Duodenal mucosa (tissue), 2 donors: ENCODE measurements around the gene CIAO3.

Experiments used
- H3K27ac ChIP-seq: one replicate; pipeline ENCODE4 v1.7.0; 2013; ENCODE audit warnings: low read depth, low read length
- H3K27me3 ChIP-seq, 2 donors: one replicate each; pipeline ENCODE4 v1.7.0; 2013; ENCODE audit warnings: low read length in 2 of 2, control low read depth in 1 of 2; ENCODE audit not compliant: insufficient read depth in 2 of 2, control insufficient read depth in 1 of 2
- H3K36me3 ChIP-seq, 2 donors: one replicate each; pipeline ENCODE4 v1.7.0; 2013; ENCODE audit warnings: low read length in 2 of 2, control low read depth in 1 of 2; ENCODE audit not compliant: insufficient read depth in 2 of 2, control insufficient read depth in 1 of 2
- H3K4me1 ChIP-seq, 2 donors: one replicate each; pipeline ENCODE4 v1.7.0; 2013; ENCODE audit warnings: low read length in 2 of 2, control low read depth in 1 of 2; ENCODE audit not compliant: insufficient read depth in 2 of 2, control insufficient read depth in 1 of 2
- H3K4me3 ChIP-seq, 2 donors: one replicate each; pipeline ENCODE4 v1.7.0; 2013; ENCODE audit warnings: low read length in 2 of 2, low read depth in 1 of 2
- H3K9ac ChIP-seq, 2 donors: one replicate each; pipeline ENCODE4 v1.7.0; 2013; ENCODE audit warnings: low read length in 2 of 2, low read depth in 1 of 2
- H3K9me3 ChIP-seq, 2 donors: one replicate each; pipeline ENCODE4 v1.7.0; 2013; ENCODE audit warnings: low read length in 2 of 2, control low read depth in 1 of 2; ENCODE audit not compliant: control insufficient read depth in 1 of 2

CIAO3 gene

DNA sequence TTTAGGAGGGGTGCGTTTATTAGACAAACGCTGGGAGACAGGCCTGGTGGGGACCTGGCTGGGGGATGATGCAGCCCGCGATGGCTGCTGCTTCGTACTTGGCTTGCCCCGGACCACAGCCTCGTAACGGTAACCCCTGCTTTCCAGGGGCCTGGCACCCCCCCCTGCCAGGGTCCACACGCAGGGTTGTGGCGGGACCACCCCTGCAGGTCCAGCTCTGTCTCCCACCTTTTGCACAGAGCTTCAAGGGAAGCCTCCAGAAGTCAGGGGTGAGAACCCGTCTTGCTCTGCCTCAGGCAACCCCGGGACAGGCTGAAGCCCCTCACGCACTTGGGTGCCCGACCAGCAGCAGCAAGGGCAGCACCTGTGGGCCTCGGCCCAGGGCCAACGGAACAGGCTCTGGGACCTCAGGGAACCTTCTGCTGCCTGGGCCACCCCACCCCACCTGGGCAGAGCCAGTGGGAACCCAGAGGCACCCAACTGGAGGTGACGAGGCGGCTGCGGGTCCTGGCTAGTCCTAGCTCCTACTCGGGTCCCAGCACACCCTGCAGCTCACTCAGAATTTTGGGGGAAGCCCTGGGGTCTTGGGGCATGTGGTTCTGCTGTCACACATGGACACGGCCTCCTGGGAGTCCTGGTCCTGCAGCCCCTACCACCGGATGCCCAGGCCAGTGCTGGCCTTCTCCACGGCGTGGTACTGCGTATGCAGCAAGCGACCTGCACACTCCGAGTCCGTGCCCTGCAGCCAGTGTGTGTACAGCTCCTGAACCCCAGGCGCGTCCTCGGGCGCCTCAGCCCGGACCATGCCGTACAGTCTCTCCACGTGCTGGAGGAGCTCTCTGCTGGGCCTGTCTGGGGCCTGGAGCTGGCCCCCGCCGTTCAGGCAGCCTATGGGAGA, 10.8 kb downstream of the CIAO3 start:
- peaks cover 15 to 19% of the 10 kb centered on the region in 2 donors for H3K27me3 ChIP-seq
- no peak overlapping the region for H3K4me3 ChIP-seq
- H3K9ac ChIP-seq, result no peak overlapping the region
- peaks cover 20 to 25% of the 10 kb centered on the region in 2 donors for H3K36me3 ChIP-seq
- H3K9me3 ChIP-seq, result no peaks in the 10 kb centered on the region
- H3K4me1 ChIP-seq, result peaks cover 0 to 18% of the 10 kb centered on the region in 2 donors
- no peak overlapping the region for H3K27ac ChIP-seq

DNA sequence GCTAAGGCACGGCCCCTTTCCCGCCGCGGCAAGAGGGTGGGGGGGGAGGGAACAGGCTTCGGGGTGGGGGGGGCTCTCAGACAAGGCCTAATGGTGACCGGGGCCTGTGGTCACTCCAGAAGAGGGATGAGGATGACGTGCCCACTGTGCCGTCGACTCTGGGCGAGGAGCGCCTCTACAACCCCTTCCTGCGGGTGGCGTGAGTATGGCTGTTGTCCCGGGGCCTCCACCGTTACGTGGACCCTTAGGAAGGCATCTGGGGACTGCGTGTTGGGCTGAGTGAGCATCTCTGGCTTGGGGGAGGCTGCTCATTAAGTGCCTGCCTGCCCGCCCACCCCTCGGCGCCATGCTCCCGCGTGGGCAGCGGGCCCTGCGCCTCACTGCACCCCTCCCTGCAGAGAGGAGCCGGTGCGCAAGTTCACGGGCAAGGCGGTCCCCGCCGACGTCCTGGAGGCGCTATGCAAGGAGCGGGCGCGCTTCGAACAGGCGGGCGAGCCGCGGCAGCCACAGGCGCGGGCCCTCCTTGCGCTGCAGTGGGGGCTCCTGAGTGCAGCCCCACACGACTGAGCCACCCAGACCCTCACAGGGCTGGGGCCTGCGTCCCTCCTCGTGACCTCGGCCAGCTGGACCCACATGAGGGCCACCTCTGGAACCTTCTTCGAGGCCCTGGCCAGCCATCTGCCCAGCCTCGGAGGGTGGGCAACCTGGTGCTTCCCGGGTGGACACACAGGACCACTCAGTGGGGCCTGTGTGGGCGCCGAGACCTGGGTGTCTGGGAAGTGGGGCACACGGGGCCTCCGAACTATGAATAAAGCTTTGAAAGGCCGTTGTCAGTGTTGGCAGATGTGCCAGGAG, 11.7 kb downstream of the CIAO3 start:
- no peaks in the 10 kb centered on the region for H3K9me3 ChIP-seq
- H3K27ac ChIP-seq, result no peak overlapping the region
- H3K4me3 ChIP-seq, result no peak overlapping the region
- peaks cover 15 to 22% of the 10 kb centered on the region in 2 donors for H3K27me3 ChIP-seq
- peaks cover 0 to 18% of the 10 kb centered on the region in 2 donors for H3K4me1 ChIP-seq
- peaks cover 12 to 16% of the 10 kb centered on the region in 2 donors for H3K36me3 ChIP-seq
- H3K9ac ChIP-seq, result no peak overlapping the region

DNA sequence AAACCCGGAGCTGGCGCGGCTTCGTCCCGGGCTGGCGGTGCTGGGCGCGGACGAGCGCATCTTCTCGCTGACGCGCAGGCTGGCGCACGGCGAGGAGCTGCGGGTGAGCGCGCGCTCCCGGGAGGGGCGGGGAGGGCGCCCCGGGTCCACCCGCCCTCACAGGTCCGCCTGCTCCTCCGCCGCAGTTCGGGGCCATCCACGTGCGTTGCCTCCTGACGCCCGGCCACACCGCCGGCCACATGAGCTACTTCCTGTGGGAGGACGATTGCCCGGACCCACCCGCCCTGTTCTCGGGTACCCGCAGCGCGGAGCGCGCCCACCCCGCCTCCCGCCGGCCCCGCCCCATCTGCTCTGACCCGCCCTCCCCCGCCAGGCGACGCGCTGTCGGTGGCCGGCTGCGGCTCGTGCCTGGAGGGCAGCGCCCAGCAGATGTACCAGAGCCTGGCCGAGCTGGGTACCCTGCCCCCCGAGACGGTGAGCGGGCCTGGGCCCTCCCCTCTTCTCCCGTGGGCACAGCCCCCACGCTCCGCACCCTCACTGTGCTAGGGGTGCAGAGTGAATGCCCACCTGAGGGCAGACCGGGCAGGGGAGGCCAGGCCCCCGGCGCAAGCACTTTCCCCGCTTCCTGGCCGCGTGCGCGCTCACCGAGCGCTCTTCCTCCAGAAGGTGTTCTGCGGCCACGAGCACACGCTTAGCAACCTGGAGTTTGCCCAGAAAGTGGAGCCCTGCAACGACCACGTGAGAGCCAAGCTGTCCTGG, 12.5 kb downstream of the CIAO3 start:
- Histone ChIP-seq H3K27me3 (peaks cover 15 to 22% of the 10 kb centered on the region in 2 donors), H3K36me3 (peaks cover 9% of the 10 kb centered on the region in 2 donors), H3K4me3 (peak overlapping the region; percentile 29 to 54), H3K27ac (no peak overlapping the region), H3K9me3 (no peaks in the 10 kb centered on the region), H3K9ac (no peak overlapping the region), H3K4me1 (peaks cover 0 to 18% of the 10 kb centered on the region in 2 donors)

DNA sequence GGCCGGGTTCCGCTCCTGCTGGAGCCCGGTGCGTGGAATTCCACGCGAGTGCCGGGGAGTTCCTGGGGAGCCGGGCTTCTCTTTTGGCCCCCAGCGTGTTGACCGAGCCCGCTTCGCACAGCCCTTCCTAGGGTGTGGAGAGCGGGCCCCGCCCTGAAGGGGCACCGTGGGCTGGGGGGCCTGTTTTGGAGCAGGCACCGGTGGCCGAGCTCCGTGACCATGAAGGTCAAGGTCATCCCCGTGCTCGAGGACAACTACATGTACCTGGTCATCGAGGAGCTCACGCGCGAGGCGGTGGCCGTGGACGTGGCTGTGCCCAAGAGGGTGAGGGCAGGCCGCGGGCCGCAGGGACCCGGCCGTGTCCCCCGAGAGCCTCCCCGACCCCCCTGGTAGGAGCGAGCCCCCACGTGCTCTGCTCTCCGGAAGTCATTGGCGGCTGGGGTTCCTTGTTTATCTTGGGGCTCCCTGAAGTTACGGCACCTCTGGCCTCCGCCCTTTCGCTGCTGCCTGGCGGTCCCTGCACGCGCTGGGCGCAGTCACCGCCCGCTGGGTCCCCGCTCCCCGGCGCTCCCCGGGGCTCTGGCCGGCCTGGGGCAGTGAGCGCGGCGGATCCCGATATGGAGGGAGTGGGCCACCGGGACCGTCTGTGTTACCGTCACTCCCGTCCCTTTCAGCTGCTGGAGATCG, 13.4 kb downstream of the CIAO3 start:
- H3K9ac ChIP-seq, result peak overlapping the region in 1 of 2 donors; percentile 18
- peaks cover 0 to 18% of the 10 kb centered on the region in 2 donors for H3K4me1 ChIP-seq
- peaks cover 4 to 6% of the 10 kb centered on the region in 2 donors for H3K36me3 ChIP-seq
- no peak overlapping the region for H3K27ac ChIP-seq
- peak overlapping the region; percentile 59 to 61 for H3K4me3 ChIP-seq
- H3K9me3 ChIP-seq, result no peaks in the 10 kb centered on the region
- H3K27me3 ChIP-seq, result peaks cover 15 to 22% of the 10 kb centered on the region in 2 donors

DNA sequence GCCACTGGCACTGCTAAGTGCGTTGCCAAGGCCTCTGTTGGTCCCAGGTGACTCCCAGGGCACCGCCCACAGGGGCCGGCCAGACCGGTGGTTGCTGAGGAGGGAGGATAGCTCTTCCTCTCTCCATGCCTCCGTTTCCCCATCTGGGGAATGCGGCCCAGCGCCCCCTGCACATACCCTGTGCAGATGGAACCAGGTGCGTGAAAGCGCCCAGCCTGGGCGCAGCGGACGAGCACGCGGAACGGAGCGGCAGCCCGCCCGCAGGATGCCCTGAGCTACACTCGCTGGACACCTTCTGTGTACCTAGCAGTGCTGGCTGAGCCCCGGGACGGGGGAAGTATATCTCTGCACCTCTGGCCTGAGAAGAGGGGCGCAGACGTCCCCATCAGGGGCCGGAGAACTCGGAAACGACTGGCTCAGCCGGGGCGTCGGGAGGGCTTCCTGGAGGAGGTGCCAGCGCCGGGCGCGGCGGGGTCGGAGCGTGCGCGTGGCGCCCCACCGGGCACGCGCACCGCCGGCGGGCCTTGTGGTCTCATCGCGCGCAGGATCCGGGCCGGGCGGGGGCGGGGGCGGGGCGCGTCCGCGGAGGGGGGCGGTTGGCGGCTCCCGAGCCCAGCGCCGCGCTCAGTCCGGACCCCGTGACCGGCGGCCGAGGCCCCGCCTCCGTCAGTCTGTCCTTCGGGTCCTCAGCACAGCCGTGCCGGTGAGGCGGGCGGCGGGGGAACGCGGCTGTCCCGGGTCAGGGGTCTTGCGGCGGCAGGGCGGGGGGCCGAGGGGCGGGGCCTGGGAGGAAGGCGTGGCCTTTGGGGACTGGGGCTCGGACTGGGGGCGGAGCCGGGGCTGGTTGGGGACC, 14.1 kb downstream of the CIAO3 start, which contains the start of the genes CCDC78 and HAGHL:
CCDC78 (minus strand) TSS at position 6 of the 853 bp plus-strand sequence. CDS start 76 bp downstream, outside the sequence.
HAGHL (plus strand) TSS at position 669 of the 853 bp plus-strand sequence. CDS start 404 bp downstream, outside the sequence.
- Histone ChIP-seq H3K4me1 (peaks cover 0 to 22% of the 10 kb centered on the region in 2 donors), H3K4me3 (peak within 1 kb of the TSS; percentile 59 to 61), H3K27me3 (peaks cover 15 to 22% of the 10 kb centered on the region in 2 donors), H3K9me3 (no peaks in the 10 kb centered on the region), H3K36me3 (peaks cover 0 to 4% of the 10 kb centered on the region in 2 donors), H3K9ac (peak within 1 kb of the TSS in 1 of 2 donors; percentile 18), H3K27ac (no peak within 1 kb of the TSS)

DNA sequence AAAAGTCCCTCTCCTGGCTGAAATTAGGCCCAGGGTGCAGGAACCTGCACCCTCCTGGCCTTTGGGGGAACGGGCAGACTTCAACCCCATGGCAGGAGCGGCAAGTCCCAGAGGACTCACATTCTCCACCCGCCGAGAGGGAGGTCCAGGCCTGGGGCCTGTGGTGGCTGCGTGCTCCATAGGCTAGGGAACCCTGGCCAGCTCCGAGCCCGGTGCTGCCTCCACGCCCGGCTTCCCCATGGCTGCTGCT, 14.7 kb downstream of the CIAO3 start:
- Histone ChIP-seq H3K27me3 (peaks cover 15 to 22% of the 10 kb centered on the region in 2 donors), H3K36me3 (no peaks in the 10 kb centered on the region), H3K9me3 (no peaks in the 10 kb centered on the region), H3K9ac (no peak overlapping the region), H3K4me3 (peak overlapping the region in 1 of 2 donors; percentile 40), H3K27ac (no peak overlapping the region), H3K4me1 (peaks cover 0 to 23% of the 10 kb centered on the region in 2 donors)

DNA sequence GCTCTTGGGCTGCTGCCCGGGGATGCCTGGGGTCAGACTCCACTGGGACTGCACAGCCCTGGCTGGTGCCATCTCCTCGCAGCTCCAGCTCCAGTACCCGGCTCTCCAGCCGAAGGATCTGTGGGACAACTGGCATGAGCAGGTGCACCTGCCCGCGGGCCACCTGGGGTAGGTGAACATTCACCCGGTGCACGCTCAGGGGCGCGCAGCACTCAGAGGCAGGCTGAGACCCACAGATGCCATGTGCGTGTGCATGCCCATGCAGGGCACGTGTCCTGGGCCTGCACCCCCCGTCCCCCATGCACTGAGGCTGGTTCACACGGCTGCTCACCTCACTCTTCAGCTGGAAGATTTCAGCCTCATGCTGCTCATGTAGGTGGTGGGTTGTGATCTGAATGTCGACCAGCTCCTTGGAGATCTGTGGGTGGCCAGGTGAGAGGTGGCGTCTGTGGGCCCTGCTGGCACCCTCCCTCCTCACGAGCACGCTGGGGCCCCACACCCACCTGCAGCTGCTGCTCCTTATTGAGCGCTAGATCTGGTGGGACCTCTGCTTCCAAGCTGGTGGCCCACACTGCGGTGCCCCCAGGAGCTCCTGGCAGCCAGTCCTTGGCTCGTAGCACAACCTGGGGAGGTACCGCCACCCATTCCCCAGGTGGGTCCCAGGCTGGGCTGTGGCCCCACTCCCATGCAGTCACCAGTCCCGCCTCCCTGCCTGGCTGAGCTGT, 15.2 kb downstream of the CIAO3 start:
- Histone ChIP-seq H3K9me3 (no peaks in the 10 kb centered on the region), H3K36me3 (no peaks in the 10 kb centered on the region), H3K4me1 (peaks cover 0 to 24% of the 10 kb centered on the region in 2 donors), H3K9ac (no peak overlapping the region), H3K4me3 (no peak overlapping the region), H3K27me3 (peaks cover 15 to 22% of the 10 kb centered on the region in 2 donors), H3K27ac (no peak overlapping the region)

DNA sequence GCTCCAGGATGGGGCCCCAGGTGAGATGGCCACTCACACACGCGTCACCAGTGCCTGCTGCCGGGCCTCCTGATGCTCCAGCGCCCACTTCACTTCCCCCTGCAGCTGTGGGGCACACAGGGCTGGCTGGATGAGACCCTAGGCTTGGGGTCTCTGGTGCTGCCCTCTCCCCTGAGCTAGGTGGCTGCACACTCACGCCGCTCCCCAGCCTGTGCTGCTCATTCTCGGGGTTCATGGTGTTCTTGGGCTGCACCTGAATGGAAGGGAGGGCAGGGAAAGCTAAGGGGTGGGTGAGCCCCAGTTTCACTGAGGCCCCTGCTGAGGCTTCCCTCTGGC, 15.8 kb downstream of the CIAO3 start:
- no peaks in the 10 kb centered on the region for H3K36me3 ChIP-seq
- peaks cover 4 to 30% of the 10 kb centered on the region in 2 donors for H3K4me1 ChIP-seq
- H3K27me3 ChIP-seq, result peaks cover 15 to 22% of the 10 kb centered on the region in 2 donors
- no peak overlapping the region for H3K9ac ChIP-seq
- no peak overlapping the region for H3K27ac ChIP-seq
- no peaks in the 10 kb centered on the region for H3K9me3 ChIP-seq
- H3K4me3 ChIP-seq, result no peak overlapping the region
